ENCODE data around the gene TSHZ1.

GRCh38 chr18:75244351-75245313, 34.0 kb downstream of the TSHZ1 start:
- TF ChIP-seq CTCF (IDR thresholded peaks at IDR 0.05) (peak; percentile 40), TCF12 (IDR thresholded peaks at IDR 0.05) (no peak), ZBTB33 (IDR thresholded peaks at IDR 0.05; ENCODE audit: borderline replicate concordance, low read depth) (no peak), POLR2AphosphoS5 (IDR thresholded peaks at IDR 0.05; ENCODE audit: low read depth, low read length) (no peak), YY1 (IDR thresholded peaks at IDR 0.05; ENCODE audit: low read depth) (no peak), RFX5 (IDR thresholded peaks at IDR 0.05; ENCODE audit: low read length) (no peak)

Measured in SK-N-SH (cell line).